ENCODE data around the gene KRT79.
"Not testable (repeated sequence)": the region's sequence is repeated elsewhere in the genome, so short reads cannot be mapped to it uniquely, and the experiment has no call there.

The KRT79 gene

DNA sequence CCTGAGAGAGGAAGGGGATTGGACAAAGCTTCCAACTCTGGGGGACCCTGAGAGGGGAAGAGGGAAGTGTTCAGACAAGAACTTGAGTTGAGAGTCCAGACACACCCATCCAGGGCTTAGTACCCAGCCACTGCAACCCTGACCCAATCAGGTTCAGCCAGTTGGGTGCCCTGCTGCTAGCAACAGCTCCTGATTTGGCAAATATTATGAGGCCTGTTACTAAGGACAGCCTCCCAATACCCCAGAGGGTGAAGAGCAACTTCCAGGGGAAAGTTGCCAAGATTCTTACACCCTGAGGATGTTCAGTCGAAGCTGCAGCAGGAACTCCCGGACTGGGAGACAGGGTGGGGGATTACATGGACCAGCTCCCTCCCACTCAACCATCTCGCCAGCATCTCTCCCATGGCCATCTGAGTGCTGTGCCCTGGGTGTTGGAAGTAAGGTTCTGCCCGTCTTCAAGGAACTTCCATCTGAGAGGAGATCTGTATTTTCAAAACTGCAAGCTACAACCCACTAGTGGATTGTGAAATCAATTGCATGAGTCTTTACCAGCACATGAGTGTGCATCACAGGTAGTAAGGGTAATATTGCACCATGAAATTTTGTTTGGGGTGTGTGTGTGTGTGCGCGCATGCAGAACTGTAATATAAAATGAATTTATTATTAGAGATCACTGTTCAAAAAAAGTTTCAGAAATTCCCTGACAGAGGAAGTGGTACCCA lies 26.2 kb upstream of the KRT79 start:
- no peak for DNase-seq

DNA sequence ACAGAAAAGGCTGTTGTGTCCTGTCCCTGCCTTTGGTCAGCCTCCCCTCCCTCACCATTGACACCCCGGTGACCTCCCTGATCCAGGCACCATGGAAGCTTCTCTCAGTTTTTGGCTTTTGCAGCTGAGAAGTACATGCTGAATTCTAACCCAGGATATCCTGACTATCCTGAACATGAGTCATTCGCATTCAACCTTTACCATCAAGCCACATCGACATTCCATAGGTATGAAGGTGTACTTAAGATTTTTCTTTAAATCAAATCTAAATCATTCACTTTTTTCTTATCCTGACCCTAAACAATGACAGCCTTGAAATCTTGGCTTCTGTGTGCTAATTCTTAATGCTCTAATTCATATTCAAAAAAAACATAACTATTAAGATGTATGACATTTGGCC lies 23.4 kb upstream of the KRT79 start:
- DNase-seq: no peak

DNA sequence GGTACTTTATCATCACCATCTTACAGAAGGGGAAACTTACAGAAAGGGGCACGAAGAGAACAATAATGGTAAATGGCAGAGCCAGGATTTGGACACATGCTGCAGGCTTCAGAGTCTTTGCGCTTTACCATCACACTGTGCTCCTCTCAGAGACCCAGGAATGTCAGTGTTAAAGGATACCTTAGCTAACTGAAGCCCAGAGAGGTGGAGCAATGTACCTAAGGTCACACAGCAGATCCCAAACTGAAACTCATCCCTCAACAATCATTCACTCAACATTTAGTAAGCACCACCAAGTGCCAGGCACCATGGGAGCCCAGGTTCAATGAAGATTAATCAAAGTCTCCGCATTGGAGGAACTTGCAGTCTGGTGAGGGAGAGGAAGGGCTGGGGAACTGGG lies 22.7 kb upstream of the KRT79 start:
- DNase-seq: no peak

DNA sequence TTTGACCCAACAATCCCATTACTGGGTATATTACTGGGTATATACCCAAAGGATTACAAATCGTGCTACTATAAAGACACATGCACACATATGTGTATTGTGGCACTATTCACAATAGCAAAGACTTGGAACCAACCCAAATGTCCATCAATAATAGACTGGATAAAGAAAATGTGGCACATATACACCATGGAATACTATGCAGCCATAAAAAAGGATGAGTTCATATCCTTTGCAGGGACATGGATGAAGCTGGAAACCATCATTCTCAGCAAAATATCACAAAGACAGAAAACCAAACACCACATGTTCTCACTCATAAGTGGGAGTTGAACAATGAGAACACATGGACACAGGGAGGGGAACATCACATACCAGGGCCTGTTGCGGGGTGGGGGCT lies 22.0 kb upstream of the KRT79 start:
- DNase-seq: not testable (repeated sequence)

DNA sequence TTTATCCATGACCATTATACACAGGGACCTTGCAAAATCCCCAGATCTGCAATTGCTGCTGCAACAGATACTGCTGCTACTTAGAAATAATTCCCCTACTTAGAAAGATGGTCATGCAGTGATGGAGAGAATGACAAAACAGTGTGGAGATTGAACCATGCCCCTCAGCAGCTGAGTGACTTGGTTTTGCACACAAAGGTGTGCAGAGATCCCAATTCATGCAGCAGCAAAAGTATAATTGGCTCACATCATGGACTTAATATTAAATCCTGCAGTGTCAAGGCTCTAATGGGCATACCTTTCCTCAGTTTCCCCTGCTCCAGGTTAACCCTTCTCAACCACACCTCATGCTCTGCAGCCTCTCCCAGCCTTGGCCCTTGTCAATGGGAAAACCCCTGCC lies 17.7 kb upstream of the KRT79 start:
- no peak for DNase-seq

DNA sequence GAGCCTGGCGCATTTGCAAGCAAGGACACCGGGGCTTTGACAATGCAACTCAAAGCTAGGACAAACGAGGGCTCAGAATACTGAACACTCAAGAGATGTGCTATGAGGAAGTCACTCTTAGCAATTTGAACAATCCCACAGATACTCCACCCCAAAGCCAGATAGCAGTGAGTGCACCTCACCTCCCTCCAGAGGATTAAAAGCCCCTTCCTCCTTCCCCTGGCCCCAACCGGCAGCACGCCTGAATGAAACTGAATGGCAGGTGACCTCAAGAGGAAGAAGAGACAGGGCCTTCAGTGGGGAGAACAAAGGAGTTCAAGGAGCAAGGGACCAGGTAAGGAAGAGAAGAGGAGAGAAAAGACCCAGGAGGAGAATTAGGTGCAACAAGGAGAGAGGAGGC lies 16.6 kb upstream of the KRT79 start:
- DNase-seq: no peak

DNA sequence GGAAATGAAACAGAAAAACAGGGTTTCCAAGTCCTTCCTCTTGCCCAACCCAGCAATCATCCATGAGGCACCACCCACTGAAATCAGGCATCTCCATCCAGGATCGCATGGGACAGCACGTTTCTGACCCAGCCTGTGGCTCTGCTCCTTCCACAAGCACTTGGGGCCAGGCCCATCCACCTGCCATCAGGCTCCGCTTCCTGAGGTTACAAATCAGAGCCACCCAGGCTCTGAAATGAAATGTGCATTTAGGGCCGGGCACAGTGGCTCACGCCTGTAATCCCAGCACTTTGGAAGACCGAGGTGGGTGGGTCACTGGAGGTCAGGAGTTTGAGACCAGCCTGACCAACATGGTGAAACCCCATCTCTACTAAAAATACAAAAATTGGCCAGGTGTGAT lies 15.4 kb upstream of the KRT79 start:
- DNase-seq: no peak

DNA sequence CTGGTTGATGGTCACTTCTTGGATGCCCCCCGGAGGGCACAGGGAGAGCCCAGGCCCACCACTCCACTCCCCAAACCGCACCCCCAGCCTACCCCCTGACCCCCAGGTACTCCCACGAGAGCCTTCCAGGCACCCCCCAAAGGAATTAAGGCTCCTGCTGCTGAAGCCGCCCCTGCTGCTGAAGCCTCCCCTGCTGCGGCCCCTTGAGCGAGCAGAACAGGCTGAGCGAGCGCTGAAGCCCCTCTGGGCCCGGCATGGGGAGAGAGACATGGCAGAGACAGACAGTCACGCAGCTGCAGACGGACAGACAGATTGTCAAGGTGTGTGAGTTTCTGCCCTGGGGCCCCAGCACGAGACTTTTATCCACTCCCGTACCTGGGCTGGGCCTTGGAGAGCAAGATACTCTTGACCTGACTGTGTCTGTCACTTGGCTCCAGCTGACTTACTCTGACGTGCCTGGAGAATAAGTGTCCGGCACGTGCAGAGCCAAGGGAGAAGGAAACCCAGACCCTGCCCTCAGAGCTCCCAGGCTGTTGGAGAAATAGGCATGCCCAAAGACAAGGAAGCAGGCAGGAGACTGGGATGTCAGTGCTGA lies 14.6 kb upstream of the KRT79 start, which contains the start of gene KRT78:
TSS of gene KRT78 (minus strand) at position 334 of the 595 bp plus-strand sequence. CDS start at position 270, 64 bp downstream.
- DNase-seq: no peak

DNA sequence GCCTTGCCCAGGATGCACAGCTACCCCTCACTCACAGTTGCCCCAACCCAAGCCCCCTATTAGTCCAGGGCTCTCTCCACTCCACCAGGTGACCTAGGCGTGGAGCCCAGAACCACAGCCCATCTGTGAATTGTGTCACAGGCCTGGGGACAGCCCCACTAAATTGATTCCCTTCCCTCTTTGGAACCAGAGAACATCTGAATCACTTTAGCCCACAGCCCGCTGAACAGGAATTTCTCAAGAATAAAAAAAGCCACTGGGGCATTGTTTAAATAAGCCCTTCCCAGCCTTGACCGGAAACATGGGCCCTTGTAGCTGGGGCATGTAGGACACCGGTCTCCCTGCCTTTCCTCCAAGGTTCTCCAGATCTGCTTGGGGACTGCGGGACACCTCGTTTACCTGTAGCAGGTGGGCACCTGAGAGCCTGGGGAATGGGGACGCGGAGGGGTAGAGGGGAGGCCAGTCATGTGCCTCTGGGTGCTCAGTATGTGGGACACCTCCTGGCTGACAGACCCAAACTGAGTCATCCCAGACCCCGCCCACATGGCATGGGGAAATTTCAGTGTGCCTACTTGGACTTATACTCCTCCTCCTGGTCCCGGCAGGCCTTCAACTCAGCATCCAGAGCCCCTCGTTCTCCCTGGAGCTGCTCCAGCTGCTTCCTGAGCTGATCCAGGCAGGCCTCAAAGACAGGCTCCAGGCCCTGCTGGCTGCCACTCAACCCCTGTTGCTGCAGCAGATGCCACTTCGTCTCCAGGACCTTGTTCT lies 13.4 kb upstream of the KRT79 start:
- DNase-seq: no peak

DNA sequence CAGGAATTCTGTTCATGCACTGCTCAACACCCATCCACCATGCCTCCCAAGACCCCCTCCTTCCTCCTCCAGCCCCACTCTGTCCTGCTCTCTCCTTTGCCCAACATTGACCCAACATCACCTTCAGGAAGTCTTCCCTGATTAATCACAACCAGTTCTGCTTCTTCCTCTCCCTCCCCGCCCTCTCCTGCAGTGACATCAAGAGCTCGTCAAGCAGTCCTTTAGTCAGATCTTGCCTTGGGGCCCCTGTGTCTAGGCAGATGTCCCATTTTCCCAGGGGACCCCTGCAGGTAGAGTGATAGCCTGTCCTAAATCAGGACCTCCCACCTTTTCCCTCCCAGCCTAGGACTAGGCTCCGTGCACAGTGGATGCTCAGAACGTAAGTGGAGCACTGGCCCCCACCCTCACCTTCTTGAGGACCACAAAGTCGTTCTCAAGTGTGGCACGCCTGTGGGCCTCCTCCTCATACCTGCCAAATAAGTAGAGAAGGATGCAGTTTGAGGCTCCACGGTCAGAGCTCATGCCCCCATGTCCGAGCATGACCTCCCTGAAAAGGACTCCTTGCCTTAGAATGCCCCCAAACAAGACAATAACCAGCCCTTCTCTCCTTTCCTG lies 12.4 kb upstream of the KRT79 start:
- DNase-seq: no peak

DNA sequence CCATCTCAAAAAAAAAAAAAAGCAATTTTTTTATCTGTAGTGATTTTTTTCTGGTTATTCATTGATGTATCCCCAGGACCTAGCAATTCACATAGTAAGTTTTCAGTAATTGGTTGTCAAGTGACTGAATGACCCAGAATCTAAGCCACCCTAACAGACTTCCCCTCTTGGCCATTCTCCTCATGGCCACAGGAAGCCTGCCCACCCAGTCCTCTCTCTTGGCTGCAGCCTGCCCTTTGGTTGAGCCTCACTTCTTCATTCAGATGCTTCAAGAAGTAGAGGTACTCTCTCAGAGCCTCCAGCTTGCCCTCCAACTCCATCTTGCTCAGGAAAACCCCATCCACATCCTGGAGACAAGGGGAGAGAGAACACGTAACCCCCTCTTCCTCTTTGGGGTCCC lies 11.8 kb upstream of the KRT79 start:
- DNase-seq: no peak

DNA sequence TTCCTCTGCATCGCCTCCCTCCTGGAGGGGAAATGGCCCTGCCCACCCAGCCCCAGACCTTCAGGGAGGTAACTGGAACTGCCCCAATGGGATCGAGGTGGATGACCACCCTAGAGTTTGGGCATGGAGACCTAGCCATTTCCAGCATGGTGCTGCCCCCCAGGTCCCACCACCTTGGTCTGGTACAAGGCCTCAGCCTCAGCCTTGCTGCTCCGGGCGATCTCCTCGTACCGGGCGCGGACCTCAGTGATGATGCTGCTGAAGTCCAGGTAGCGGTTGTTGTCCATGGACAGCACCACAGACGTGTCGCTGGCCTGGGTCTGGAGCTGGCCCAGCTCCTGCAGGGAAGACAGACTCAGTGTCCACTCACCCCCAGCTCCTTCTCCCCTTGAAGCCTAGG lies 10.3 kb upstream of the KRT79 start:
- DNase-seq: no peak

DNA sequence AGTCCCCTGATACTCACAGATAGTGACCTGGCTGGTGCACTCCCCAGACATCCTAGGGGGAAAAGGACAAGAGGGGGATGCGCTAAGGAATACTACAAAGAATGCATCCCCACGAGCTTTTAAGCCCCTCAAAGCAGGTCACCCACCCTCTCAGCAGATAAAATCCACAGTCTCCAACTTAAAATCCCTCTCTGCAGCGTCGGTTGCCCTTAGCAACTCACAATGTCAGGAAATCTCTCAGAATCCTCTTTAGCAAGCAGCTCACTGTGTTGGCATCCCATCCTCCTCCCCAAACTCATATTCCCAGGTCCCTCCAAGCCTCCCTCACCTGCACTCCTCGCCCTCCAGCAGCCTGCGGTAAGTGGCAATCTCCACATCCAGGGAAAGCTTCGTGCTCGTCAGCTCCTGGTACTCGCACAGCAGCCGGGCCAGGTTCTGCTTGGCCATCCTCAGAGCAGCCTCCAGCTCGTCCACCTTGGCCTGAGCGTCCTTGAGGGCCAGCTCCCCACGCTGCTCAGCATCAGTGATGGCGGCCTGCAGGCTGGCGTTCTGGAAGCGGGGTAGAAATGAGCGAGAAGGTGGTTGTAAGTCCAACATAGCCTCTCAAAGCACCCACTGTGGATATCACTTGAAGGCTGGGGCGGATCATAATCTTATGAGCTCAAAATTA lies 5.5 kb upstream of the KRT79 start:
- no peak for DNase-seq

DNA sequence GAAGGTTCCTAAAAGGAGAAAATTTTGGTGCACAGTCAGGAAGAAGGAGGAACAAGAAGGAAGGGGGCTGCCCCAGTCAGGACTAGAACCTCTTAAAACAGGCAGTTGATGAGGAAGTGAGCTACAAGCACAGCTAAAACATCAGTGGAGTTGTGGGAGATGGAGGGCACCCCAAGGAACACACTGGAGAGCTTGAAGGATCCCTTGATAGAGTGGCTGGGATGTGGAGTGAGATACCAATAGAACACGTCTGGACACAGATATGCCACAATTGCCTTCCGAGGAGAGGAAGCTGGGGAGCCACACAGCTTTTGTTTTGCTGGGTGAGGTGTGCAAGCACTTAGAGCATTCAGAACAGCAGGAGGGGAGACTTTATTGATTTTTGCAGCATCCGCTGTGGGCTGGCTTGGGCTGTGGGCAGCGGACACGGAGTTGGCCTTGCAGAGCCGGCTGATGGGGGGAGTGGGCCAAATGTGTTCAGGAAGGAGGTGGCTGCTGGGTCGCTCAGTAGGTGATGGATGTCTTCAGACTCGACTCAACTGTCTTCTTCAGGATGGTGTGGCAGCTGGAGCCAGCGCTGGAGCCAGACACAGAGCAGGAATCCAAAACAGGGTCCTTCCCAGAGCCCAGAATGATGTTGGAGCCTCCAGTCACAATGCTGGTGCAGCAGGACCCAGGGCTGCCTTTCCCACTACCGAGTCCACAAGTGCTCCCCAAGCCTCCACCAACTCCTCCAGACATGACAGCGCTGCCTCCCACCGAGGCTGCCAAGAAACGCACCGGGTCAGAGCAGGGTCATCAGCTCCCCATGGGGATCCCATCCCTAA lies 4.7 kb upstream of the KRT79 start:
- DNase-seq: no peak

DNA sequence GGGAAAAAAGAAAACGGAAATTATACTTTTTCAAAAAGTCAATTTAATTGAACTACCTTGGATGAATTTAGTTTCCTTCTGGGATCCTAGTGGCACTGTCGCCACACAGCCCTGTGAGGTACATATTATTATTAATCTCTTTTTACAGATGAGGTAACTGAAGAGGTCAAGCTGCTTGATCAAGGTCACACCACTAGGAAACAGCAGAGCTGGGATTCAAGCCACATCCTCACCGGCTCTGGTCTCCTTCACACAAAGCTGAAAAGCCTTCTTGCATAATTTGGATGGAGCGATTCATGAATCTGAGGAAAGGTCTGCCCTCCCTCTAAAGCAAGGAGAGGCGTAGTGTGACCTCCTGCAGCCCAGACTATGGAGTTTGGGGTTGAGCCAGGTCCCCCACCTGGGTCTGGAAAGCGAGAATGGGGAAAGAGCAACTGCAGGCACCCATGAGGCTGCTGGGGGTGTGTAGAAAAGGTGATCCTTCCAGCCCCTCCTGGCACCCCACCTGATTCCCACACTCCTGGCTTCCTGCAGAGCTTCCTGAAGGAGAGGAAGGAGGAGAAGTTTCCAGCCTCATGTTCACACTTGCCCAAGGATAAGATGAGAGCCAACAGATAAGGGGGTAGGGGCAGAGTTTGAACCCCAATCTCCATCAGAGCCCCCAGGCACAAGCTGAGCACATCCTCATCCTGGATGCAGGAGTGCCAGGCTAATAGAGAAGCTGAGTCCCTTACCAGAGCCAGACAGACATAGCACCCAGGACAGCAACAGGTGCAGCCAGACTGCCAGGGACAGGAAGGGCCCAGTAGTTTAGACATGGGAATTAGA lies 3.9 kb upstream of the KRT79 start:
- DNase-seq: no peak

DNA sequence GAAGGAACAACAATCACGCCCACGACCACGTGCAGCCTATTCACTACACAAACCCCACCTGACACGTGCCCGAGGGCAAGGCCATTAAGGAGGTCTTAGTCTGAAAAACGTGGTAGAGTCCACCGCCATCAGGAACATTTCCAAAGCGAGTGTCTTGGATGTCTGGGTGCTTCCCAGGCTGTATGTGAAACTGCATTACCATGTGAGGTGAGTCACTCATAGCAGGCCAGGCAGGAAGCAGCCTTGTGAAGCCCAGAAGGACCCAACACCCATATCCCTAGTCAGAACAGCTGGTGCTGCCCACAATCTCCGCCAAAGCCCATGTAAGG lies 3.3 kb upstream of the KRT79 start:
- DNase-seq: no peak

DNA sequence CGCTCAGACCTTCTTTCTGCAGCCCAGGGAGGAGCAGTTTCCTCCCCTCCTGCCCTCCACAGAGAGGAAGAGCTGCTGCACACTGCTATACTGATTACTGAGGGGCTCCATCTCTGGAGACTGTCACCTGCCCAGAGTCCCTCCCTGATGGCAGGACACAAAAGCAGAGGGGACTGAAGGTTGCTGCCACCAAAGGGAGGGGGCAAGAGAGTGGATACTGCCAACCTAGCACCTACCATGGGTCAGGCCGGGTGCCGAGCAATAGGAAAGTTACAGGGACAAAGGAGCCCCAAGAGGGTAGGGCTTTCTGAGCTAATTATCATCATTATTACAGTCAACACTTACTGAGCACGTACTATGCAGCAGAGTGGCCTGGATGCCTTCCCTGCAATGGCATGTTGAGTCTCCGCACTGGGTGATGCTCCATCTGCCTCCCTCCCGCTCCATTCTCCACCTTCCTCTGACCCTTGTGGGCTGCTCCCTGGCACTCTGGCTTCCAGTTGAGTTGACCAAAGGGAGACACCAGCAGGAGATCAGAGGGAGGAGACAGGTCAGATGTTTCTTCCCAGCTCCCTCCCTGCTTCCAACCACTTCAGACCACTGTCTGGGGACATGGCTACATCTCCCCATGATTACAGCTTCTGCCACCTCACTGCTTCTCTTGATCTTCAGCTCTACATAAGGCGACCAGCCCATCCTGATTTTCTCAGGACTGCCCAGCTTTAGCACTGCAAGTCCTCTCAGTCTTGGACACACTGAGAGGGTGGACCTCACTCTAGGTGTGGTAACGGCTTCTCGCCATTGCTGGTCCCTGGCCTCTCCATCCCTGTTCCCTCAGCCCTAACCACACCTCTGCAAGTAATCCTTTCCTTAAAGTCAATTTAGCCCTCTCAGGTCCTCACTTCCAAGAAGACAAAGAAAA lies 2.6 kb upstream of the KRT79 start:
- no peak for DNase-seq

DNA sequence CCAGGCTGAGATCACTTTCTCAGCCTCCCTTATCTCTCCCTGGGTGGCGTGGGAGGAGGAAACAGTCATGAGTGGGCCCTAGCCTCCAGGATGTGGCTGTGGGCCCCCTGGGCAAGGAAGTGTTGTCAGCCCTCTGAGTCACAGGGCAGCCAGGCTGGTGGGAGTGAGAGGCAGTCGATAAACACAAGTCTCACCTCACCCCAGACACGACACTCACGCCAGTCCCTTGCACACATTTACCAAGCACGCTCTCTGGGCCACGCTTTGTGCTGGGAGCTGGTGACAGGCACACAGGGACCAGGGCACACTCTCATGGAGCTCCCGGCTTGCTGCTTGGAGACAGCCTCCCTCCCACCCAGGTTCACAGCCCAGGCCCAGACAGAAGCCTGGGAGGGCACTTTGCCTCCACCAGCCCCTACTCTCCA lies 1.9 kb upstream of the KRT79 start:
- no peak for DNase-seq

DNA sequence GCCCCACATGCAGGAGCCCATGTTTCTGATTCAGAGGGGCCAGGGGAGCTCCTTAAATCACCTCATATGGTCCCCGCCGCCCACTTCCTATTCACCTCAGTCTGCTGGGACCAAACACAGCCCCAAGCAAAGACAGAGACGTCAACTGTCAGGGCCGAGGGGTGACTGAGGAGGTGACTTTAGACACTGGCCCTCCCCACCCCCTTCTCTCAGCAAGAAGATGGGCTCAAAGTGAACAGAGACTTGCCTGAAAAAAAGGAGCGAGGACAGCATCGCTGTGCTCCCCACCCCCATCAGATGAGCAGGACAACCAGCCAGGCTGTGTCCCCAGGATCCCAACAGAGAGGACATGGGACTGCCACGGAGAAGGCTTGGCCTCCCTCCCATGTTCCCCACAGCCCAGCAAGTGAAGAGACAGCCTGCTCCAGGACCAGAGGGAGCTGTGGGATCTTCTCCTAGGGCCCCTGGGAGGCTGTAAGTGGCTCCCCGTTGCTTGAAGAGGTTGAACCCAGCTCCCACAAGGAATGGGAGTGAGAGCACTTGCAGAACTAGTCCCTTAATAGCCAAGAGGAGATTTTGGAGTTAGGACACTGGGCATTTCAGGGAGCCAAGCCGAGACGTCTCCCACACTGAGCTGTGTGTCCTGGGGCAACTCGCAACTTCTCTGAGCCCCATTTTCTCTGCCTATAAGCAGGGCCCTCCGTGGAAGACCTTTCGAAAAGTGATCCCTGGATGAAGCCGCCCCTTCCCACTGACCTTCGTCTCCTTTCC lies 1.3 kb upstream of the KRT79 start:
- DNase-seq: no peak

DNA sequence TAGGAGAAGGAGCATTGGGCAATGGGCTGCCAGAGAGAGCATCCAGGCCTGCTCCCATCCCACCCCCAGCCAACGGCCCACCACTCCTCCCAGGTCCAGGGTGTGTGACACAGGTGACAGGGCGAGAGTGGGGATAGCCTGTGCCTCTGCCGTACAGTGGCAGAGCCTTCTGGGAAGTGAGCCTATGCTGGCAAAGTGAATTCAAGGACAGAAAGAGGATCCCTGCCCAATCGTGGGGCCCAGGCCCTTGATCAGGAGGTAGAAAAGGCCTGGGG lies 553 bp upstream of the KRT79 start:
- no peak for DNase-seq

Data from RPMI8226 (cell line).